T-helper 17 cell (primary cell): ENCODE measurements around the gene SERINC5. TPM values are rescaled to one million over a fixed set of nuclear protein-coding genes. Genes with fewer than 3 reads are reported as not detected.

Experiments used
- total RNA-seq, 4 donors: library from RNA in 2 of 4; stranded (reverse) in 2 of 4; gene quantifications; one replicate each; pipeline ENCODE4 v1.2.3 and lab custom pipeline; 2022 to 2026

The SERINC5 gene
- total RNA-seq, 2 donors from 2014 or later, result 118 to 119 TPM

Other genes with a start within 250 kb of the SERINC5 start
- under 1 TPM; 0.21 to 0.94 TPM for gene THBS4, start 220.7 kb downstream of the SERINC5 start, total RNA-seq
- gene SPZ1, start 64.0 kb upstream of the SERINC5 start, total RNA-seq, result not detected
- 1 to 10 TPM; 8.4 to 9.2 TPM for gene ZFYVE16, start 152.0 kb upstream of the SERINC5 start, total RNA-seq
- under 1 TPM in 1 of 2 donors, not detected in 1; 0.32 TPM for gene FAM151B, start 232.1 kb upstream of the SERINC5 start, total RNA-seq